KOPT-K1 (cell line): ENCODE data around the gene NINJ1.
"Not testable (repeated sequence)": the region's sequence is repeated elsewhere in the genome, so short reads cannot be mapped to it uniquely, and the experiment has no call there.

Experiments used
- H3K27ac ChIP-seq: fragments of 200-600 bp; sonication (generic); 2 replicates; pipeline ENCODE4 v1.5.1; 2016; ENCODE audit warnings: antibody characterized with exemption, mild to moderate bottlenecking, low read depth, low read length; ENCODE audit not compliant: poor library complexity, severe bottlenecking
- H3K36me3 ChIP-seq: fragments of 200-600 bp; sonication (generic); 2 replicates; pipeline ENCODE4 v1.5.1; 2017; ENCODE audit warnings: antibody characterized with exemption, mild to moderate bottlenecking, low read length, moderate library complexity; ENCODE audit not compliant: insufficient read depth
- H3K9me3 ChIP-seq: fragments of 200-600 bp; sonication (generic); 2 replicates; pipeline ENCODE4 v1.5.1; 2017; ENCODE audit warnings: antibody characterized with exemption, low read length, mild to moderate bottlenecking; ENCODE audit not compliant: insufficient read depth, poor library complexity, severe bottlenecking

Gene NINJ1

GRCh38 chr9:93119953-93120845 lies 13.9 kb downstream of the NINJ1 start:
- Histone ChIP-seq H3K27ac (no peak overlapping the region), H3K36me3 (no peaks in the 10 kb centered on the region), H3K9me3 (no peaks in the 10 kb centered on the region)

DNA sequence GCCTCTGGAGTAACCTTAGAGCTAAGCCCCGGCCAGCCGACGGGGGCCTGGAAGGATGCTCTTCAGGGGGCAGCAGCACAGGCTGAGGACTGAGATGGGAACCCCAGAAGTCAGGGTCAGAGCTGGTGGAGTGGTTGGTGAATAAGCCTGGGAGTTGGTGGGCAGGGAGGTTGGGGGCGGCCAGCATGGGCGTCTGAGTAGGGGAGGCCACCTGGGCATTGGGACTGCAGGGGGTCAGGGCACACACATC lies 14.4 kb downstream of the NINJ1 start:
- Histone ChIP-seq H3K9me3 (no peaks in the 10 kb centered on the region), H3K36me3 (no peaks in the 10 kb centered on the region), H3K27ac (no peak overlapping the region)

DNA sequence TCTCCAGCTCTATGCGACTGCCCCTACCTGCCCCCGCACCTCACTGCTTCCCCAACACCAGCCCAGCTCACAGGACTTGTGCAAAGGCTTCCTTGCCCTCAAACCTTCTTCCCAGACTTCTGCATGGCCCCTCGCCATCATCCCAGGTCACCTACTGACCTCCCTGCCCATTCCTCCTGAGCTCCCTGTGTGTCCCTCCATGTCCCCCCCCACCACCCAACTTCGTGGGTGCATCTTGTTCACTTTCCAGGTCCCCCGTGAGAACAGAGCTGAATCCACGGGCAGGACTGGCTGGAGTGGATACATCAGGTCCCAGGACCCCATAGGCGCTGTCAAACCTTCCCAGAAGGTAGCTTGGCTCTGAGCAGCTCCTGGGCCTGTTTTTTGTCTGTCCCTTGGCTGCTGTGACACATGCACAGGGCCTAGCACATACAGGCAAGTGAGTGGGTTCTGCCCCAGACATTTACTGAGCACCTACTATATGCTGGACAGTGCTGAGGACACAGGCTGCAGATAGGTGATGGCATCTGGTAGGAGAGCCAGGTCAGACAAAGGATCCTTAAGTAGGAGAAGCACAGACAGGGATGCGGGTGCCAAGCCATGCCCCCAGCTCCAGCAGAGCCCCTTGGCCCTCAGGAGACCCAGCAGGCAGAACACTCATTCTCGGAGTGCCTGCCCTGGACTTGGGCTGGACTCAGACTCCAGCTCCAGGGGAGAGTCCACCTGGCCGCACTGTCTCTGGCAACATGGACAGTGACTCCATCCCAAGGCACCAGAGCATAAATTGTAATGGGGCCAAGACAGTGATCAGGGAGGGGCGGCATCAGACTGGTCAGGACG lies 15.0 kb downstream of the NINJ1 start:
- Histone ChIP-seq H3K27ac (no peak overlapping the region), H3K36me3 (no peaks in the 10 kb centered on the region), H3K9me3 (no peaks in the 10 kb centered on the region)

- Histone ChIP-seq H3K9me3 (no peaks in the 10 kb centered on the region), H3K27ac (no peak overlapping the region), H3K36me3 (no peaks in the 10 kb centered on the region; the same call in 1 of the 2 replicates)
Observed at GRCh38 chr9:93117924-93118862, 15.9 kb downstream of the NINJ1 start.

- not testable (repeated sequence) for H3K9me3 ChIP-seq, H3K27ac ChIP-seq, H3K36me3 ChIP-seq
Observed at GRCh38 chr9:93117521-93117920, 16.5 kb downstream of the NINJ1 start.

- Histone ChIP-seq H3K27ac (no peak overlapping the region), H3K9me3 (no peaks in the 10 kb centered on the region), H3K36me3 (no peaks in the 10 kb centered on the region; the same call in 1 of the 2 replicates)
Observed at GRCh38 chr9:93116072-93116961, 17.7 kb downstream of the NINJ1 start.

GRCh38 chr9:93115486-93116071 lies 18.5 kb downstream of the NINJ1 start:
- H3K36me3 ChIP-seq, result no peaks in the 10 kb centered on the region; the same call in 1 of the 2 replicates
- H3K9me3 ChIP-seq, result no peaks in the 10 kb centered on the region
- H3K27ac ChIP-seq, result no peak overlapping the region

- H3K36me3 ChIP-seq, result no peaks in the 10 kb centered on the region; the same call in 1 of the 2 replicates
- no peak overlapping the region for H3K27ac ChIP-seq
- H3K9me3 ChIP-seq, result no peaks in the 10 kb centered on the region
Observed at GRCh38 chr9:93114984-93115335, 19.1 kb downstream of the NINJ1 start.

DNA sequence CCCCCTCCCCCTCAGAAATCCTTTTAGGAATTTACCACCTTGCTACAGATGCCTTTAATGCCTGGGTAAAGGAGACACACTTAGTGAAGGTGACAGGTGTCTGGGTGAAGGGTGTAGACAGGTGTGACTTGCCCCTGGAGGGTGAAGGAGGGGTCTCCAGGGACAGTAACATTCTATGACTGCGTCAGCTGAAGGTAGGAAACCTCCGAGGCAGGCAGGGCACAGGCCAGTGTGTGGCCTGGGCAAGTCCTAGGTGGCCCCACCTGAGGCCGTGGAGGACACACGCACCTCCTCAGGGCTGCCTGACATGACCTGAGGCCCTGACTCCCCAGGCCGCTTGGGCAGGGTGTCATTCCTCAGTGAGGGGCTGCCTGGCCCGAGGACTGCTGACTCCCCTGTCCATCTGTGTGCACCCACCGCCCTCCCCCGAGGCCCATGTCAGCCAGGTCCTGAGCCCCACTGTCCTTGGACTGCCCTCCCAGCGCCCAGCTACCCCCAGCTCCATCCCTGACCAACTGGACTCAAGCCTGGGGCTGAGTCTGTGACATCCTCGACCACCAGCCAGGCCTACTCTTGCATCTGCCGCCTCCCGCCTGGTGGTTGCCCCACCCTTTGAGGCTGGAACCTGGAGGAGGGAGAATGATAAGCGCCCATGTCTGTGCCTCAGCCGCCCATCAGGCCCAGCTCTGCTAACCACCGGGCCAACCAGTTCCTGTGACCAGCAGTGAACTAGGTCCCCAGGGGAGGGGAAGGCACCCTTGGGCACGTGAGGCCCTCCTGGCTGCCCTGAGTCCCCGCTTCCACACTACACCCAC lies 19.7 kb downstream of the NINJ1 start:
- H3K27ac ChIP-seq, result no peak overlapping the region
- no peaks in the 10 kb centered on the region for H3K9me3 ChIP-seq
- no peaks in the 10 kb centered on the region; the same call in 1 of the 2 replicates for H3K36me3 ChIP-seq

DNA sequence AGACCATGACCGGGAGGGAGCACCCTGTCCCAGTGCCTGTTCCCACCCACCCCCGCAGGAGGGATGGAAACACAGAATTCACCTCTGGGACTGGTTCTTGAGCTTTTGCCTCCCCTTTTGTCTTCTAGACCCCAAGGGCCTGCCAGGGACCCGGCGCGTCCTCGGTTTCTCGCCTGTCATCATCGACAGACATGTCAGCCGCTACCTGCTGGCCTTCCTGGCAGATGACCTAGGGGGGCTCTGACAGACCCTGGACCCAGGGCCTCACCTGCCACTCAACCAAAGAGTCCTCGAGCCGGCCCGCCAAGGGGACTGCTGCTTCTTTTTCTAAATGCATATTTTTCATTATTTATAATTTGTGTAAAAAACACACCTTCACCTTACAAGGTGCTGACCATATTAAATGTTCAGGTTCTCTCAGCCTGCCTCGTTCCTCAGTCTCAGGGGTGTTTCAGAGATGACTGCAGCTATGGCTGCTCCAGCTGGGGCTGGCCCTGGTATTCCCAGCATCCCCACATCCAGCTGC lies 21.1 kb downstream of the NINJ1 start:
- no peak overlapping the region for H3K27ac ChIP-seq
- H3K9me3 ChIP-seq, result no peaks in the 10 kb centered on the region
- H3K36me3 ChIP-seq, result peaks cover 4% of the 10 kb centered on the region; the same call in 1 of the 2 replicates

DNA sequence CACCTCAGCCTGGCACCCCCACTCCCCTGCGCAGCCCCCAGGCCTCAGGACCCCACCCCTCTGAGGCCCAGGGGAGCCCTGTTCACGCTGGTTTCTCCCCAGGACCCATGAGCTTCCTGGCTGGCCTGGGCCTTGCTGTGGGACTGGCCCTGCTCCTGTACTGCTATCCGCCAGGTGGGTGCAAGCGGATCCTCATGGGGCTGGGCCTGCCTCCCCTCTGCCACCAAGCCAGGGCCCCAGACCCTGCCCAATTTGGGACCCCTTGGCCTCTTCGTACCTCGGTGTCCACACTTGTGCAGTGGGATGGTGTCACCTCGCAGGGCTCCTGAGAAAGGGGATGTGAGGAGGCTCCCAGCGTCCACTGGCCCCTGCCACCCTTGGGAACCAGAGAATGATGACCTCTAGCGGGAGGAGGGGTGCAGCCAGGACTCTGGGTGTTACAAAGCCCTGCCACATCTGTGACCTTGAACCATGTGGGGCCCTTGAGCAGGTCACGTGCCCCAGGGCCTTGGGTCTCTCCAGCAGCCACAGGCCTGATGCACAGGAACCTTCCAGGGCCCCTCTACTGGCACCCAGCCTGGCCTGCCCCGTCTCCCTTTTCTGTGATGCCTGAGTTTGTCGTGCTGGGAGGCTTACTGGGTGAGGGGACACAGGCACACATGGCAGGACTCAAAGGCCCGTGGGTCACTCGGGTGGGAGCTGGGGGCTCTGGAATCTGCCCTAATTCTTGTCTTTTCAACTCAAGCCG lies 21.8 kb downstream of the NINJ1 start:
- H3K9me3 ChIP-seq, result no peaks in the 10 kb centered on the region
- no peak overlapping the region for H3K27ac ChIP-seq
- peaks cover 4% of the 10 kb centered on the region; the same call in 1 of the 2 replicates for H3K36me3 ChIP-seq

DNA sequence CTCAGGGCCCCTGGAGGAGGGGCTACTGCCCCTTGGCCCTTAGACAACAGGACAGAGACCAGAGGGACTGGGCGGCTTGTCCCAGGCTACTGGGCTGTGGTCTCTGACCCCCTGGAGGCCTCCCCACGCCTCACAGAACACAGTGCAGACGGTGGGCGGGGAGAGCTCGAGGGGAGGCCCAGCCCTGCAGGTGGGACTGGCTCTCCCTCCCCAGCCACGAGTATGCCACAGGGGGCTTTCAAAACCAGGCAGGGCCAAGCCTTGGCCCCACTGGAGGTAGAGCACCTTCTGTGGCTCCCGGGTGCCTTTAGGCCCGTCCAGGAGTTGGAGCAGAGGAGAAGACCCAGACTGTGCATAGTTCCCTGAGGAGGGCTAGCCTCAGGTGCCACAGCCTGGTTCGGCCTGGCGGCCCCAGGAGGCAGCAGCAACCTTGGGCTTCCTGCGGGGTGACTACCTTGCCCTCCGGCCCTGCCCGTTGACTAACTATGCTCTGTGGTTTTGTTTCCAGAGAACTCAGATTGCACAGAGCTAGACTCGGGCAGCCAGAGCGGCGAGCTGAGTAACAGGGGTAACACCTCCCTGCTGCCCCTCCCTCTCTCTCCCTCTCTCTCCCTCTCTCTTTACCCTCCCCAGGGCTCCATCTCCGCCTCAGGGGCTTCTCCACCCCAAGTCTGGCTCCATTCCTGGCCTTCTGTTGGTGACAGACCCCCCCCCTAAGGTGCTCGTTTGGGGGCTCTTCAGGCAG lies 22.5 kb downstream of the NINJ1 start:
- Histone ChIP-seq H3K27ac (no peak overlapping the region), H3K9me3 (no peaks in the 10 kb centered on the region), H3K36me3 (peaks cover 4% of the 10 kb centered on the region; the same call in 1 of the 2 replicates)
